H1 (cell line): ENCODE measurements around the gene ARHGAP26. TPM values are rescaled to one million over a fixed set of nuclear protein-coding genes. Genes with fewer than 3 reads are reported as not detected.

Source experiments
- CTCF ChIA-PET: fragments of 300-600 bp; sonication (Branson Sonifier 250); formaldehyde crosslinking; loops from one replicate; lab custom pipeline; 2021; ENCODE audit not compliant: partially characterized antibody; lab: Charles Lee
- POLR2A ChIA-PET: fragments of 300-600 bp; sonication (Branson Sonifier 250); formaldehyde crosslinking; loops from one replicate; lab custom pipeline; 2021; ENCODE audit warnings: inconsistent platforms; ENCODE audit not compliant: partially characterized antibody; lab: Charles Lee
- DNase-seq, 2 experiments: peaks; one replicate each; pipeline versions ENCODE4 v3.0.0 to v3.0.0-alpha.2; 2010 to 2022; ENCODE audit warnings: low spot score in 2 of 2, low read depth in 1 of 2, mixed read lengths in 1 of 2
- FAIRE-seq: peaks from 2 replicates; lab custom pipeline; 2011; peaks lifted over from hg19 to GRCh38; lab: Jason Lieb, UNC
- H2AFZ ChIP-seq: 2 replicates; pipeline ENCODE4 v1.8.1; 2012; ENCODE audit warnings: low read length, inconsistent platforms
- H2AK5ac ChIP-seq: 2 replicates; pipeline ENCODE4 v1.6.1; 2013; ENCODE audit warnings: low read depth, low read length
- H2BK120ac ChIP-seq: replicated peaks from 2 replicates; pipeline ENCODE3; 2013; ENCODE audit warnings: low read depth, low read length, inconsistent platforms
- H2BK12ac ChIP-seq: 2 replicates; pipeline ENCODE4 v1.6.1; 2013; ENCODE audit warnings: low read depth, low read length
- H2BK15ac ChIP-seq: 2 replicates; pipeline ENCODE4 v1.6.1; 2013; ENCODE audit warnings: low read length
- H2BK20ac ChIP-seq: 2 replicates; pipeline ENCODE4 v1.6.1; 2013; ENCODE audit warnings: low read length
- H2BK5ac ChIP-seq: 2 replicates; pipeline ENCODE4 v1.6.1; 2013; ENCODE audit warnings: low read depth, low read length
- H3K14ac ChIP-seq: 2 replicates; pipeline ENCODE4 v1.6.1; 2013; ENCODE audit warnings: inconsistent platforms; ENCODE audit not compliant: insufficient read length
- H3K18ac ChIP-seq: 2 replicates; pipeline ENCODE4 v1.6.1; 2013; ENCODE audit warnings: low read length; ENCODE audit errors: extremely low read depth
- H3K23ac ChIP-seq: 2 replicates; pipeline ENCODE4 v1.6.1; 2013; ENCODE audit warnings: inconsistent platforms; ENCODE audit not compliant: insufficient read length
- H3K23me2 ChIP-seq: 2 replicates; pipeline ENCODE4 v1.6.1; 2013; ENCODE audit warnings: low read depth, low read length
- H3K27ac ChIP-seq: 2 replicates; pipeline ENCODE4 v1.6.1; 2011; ENCODE audit warnings: low read depth, low read length, inconsistent platforms
- H3K27me3 ChIP-seq, 4 experiments: replicated peaks in 1 of 4; 1 replicate in 1 of 4; 2 replicates in 3 of 4; pipeline versions ENCODE4 v1.6.1 to v1.8.1; 2011 to 2013; ENCODE audit warnings: low read length in 3 of 4, mild to moderate bottlenecking in 3 of 4, inconsistent platforms in 2 of 4, mixed read lengths in 2 of 4, moderate library complexity in 1 of 4; ENCODE audit not compliant: control insufficient read depth in 3 of 4, insufficient read depth in 3 of 4; ENCODE audit errors: extremely low read depth in 1 of 4
- H3K36me3 ChIP-seq, 4 experiments: 2 replicates each; pipeline versions ENCODE4 v1.6.1 to v1.8.1; 2011 to 2013; ENCODE audit warnings: mild to moderate bottlenecking in 4 of 4, low read length in 3 of 4, moderate library complexity in 2 of 4, control low read depth in 1 of 4, inconsistent platforms in 1 of 4; ENCODE audit not compliant: insufficient read depth in 4 of 4, control insufficient read depth in 2 of 4
- H3K4ac ChIP-seq: replicated peaks from 2 replicates; pipeline ENCODE3; 2013; ENCODE audit warnings: low read length, low read depth, mixed read lengths, inconsistent platforms; ENCODE audit not compliant: insufficient read length
- H3K4me1 ChIP-seq, 4 experiments: replicated peaks in 1 of 4; 1 replicate in 1 of 4; 2 replicates in 3 of 4; pipeline versions ENCODE4 v1.6.1 to v1.8.1; 2011 to 2013; ENCODE audit warnings: low read length in 3 of 4, inconsistent platforms in 2 of 4, mixed read lengths in 1 of 4; ENCODE audit not compliant: insufficient read depth in 4 of 4, control insufficient read depth in 3 of 4
- H3K4me2 ChIP-seq, 2 experiments: 2 replicates each; pipeline versions ENCODE4 v1.6.1 to v1.8.1; 2011 to 2013; ENCODE audit warnings: low read depth in 2 of 2, low read length in 2 of 2, control low read depth in 1 of 2, inconsistent platforms in 1 of 2, mild to moderate bottlenecking in 1 of 2; ENCODE audit not compliant: insufficient read depth in 1 of 2
- H3K4me3 ChIP-seq, 4 experiments: fragments of 200-600, 300-600 bp in 1 of 4; sonication (generic), shearing (Covaris generic), sonication (Bioruptor Twin) in 1 of 4; 2 replicates each; pipeline versions ENCODE4 v1.5.1 to v1.8.1; 2011 to 2016; ENCODE audit warnings: low read length in 4 of 4, low read depth in 3 of 4, control low read depth in 2 of 4, inconsistent platforms in 2 of 4, mild to moderate bottlenecking in 2 of 4, mixed read lengths in 1 of 4, moderate library complexity in 1 of 4; ENCODE audit not compliant: insufficient read depth in 2 of 4; ENCODE audit errors: extremely low read depth in 1 of 4
- H3K56ac ChIP-seq: replicated peaks from 2 replicates; pipeline ENCODE3; 2013; ENCODE audit warnings: low read depth, mild to moderate bottlenecking, mixed read lengths, low read length, inconsistent platforms; ENCODE audit not compliant: insufficient read length
- H3K79me1 ChIP-seq: 2 replicates; pipeline ENCODE4 v1.6.1; 2013; ENCODE audit warnings: low read depth, low read length, control low read depth
- H3K79me2 ChIP-seq, 2 experiments: 2 replicates each; pipeline versions ENCODE4 v1.6.1 to v1.8.1; 2012 to 2013; ENCODE audit warnings: low read length in 2 of 2, mild to moderate bottlenecking in 2 of 2, inconsistent platforms in 1 of 2; ENCODE audit not compliant: insufficient read depth in 2 of 2, control insufficient read depth in 1 of 2
- H3K9ac ChIP-seq, 4 experiments: replicated peaks in 1 of 4; 1 replicate in 1 of 4; 2 replicates in 3 of 4; pipeline versions ENCODE4 v1.6.1 to v1.8.1; 2011 to 2013; ENCODE audit warnings: low read depth in 3 of 4, low read length in 3 of 4, control low read depth in 2 of 4, mild to moderate bottlenecking in 2 of 4, moderate library complexity in 2 of 4, inconsistent platforms in 1 of 4; ENCODE audit errors: extremely low read depth in 1 of 4
- H3K9me3 ChIP-seq, 2 experiments: 2 replicates each; pipeline versions ENCODE4 v1.6.1 to v1.8.1; 2012 to 2013; ENCODE audit warnings: mild to moderate bottlenecking in 2 of 2, moderate library complexity in 2 of 2, control low read depth in 1 of 2, inconsistent platforms in 1 of 2, low read depth in 1 of 2, low read length in 1 of 2, mixed read lengths in 1 of 2; ENCODE audit not compliant: insufficient read depth in 2 of 2
- H4K20me1 ChIP-seq, 2 experiments: replicated peaks in 1 of 2; 2 replicates each; pipeline versions ENCODE3 to v1.8.1; 2011 to 2013; ENCODE audit warnings: inconsistent platforms in 2 of 2, low read length in 2 of 2, mild to moderate bottlenecking in 1 of 2; ENCODE audit not compliant: insufficient read depth in 2 of 2, control insufficient read depth in 1 of 2
- H4K5ac ChIP-seq: 2 replicates; pipeline ENCODE4 v1.6.1; 2013; ENCODE audit warnings: low read length, low read depth, mixed read lengths, inconsistent platforms; ENCODE audit not compliant: insufficient read length
- H4K8ac ChIP-seq: 2 replicates; pipeline ENCODE4 v1.8.0; 2013; ENCODE audit warnings: mild to moderate bottlenecking, moderate library complexity, low read length, inconsistent platforms; ENCODE audit not compliant: insufficient read depth; ENCODE audit errors: extremely low read depth
- H4K91ac ChIP-seq: replicated peaks from 2 replicates; pipeline ENCODE3; 2013; ENCODE audit warnings: low read length, mixed read lengths, inconsistent platforms; ENCODE audit not compliant: insufficient read length
- CHD2 ChIP-seq: IDR thresholded peaks from 2 replicates; pipeline ENCODE4 v1.6.1; 2012; ENCODE audit warnings: low read length, improper control_type of control experiment
- EZH2 ChIP-seq: fragments of 200-600 bp; sonication (generic); IDR thresholded peaks from 2 replicates; pipeline ENCODE4 v1.7.1; 2012; ENCODE audit warnings: low read depth, mild to moderate bottlenecking, moderate library complexity, low read length, inconsistent platforms; ENCODE audit not compliant: severe bottlenecking
- GABPA ChIP-seq: IDR thresholded peaks from 2 replicates; pipeline ENCODE4 v1.6.1; 2011; ENCODE audit warnings: mild to moderate bottlenecking, low read length, moderate library complexity, borderline replicate concordance; ENCODE audit not compliant: insufficient read depth
- KDM5A ChIP-seq: fragments of 200-600 bp; IDR thresholded peaks from 2 replicates; pipeline ENCODE4 v1.7.1; 2012; ENCODE audit warnings: mild to moderate bottlenecking, low read length, inconsistent platforms, mixed read lengths
- MAFK ChIP-seq: IDR thresholded peaks from 2 replicates; pipeline ENCODE4 v1.6.1; 2012; ENCODE audit warnings: low read depth, mild to moderate bottlenecking, improper control_type of control experiment, low read length
- RBBP5 ChIP-seq: IDR thresholded peaks from 2 replicates; pipeline ENCODE4 v1.7.1; 2012; ENCODE audit warnings: low read depth, mild to moderate bottlenecking, inconsistent platforms, low read length, moderate library complexity, borderline replicate concordance
- YY1 ChIP-seq: IDR thresholded peaks from 2 replicates; pipeline ENCODE4 v1.6.1; 2011; ENCODE audit warnings: low read depth, mild to moderate bottlenecking, low read length
- WGBS, 2 experiments: shearing (Covaris generic) in 1 of 2; methylation state at CpG; one replicate each; pipeline versions ENCODE4 v1.1.6 to v1.1.7; 2013 to 2015; ENCODE audit warnings: low lambda C conversion rate in 2 of 2, mixed read lengths in 2 of 2, inconsistent platforms in 1 of 2, low coverage in 1 of 2, missing lambda C conversion rate in 1 of 2; ENCODE audit not compliant: insufficient replicate concordance in 2 of 2, insufficient coverage in 1 of 2, insufficient read length in 1 of 2; ENCODE audit errors: extremely low coverage in 1 of 2, missing lambda C conversion rate in 1 of 2; 5-methylcytosine and 5-hydroxymethylcytosine counted together
- polyA plus RNA-seq, 7 experiments: library from polyadenylated mRNA; depleted of rRNA in 3 of 7; stranded (reverse) in 5 of 7; unstranded in 2 of 7; fragments of >200 nt in 5 of 7; fragments of 200-250 nt in 2 of 7; gene quantifications; 1 replicate in 5 of 7; 2 replicates in 1 of 7; 4 replicates in 1 of 7; pipeline versions ENCODE4 v1.2.1 to v1.2.3, GENCODE V29; 2011 to 2013; ENCODE audit warnings: missing spikeins in 2 of 7, mixed read lengths in 2 of 7
- total RNA-seq: library from RNA; stranded (reverse); fragmentation: NEBNext Ultra II Directional; extraction: Animal tissue kit (Norgen Biotek cat#: 25700); gene quantifications from 2 replicates; pipeline ENCODE4 v1.2.1, GENCODE V29; 2021
- TF ChIP-seq, protein P1 (sequence below), 3 experiments: IDR thresholded peaks; 1 replicate in 2 of 3; 2 replicates in 1 of 3; pipeline versions ENCODE4 v1.5.1 to v1.6.1; 2011; ENCODE audit warnings: low read length in 3 of 3, mild to moderate bottlenecking in 3 of 3, inconsistent platforms in 2 of 3, low read depth in 1 of 3, moderate library complexity in 1 of 3; ENCODE audit not compliant: insufficient read depth in 1 of 3; ENCODE audit errors: control extremely low read depth in 1 of 3

ARHGAP26 gene
- total and polyA plus RNA-seq, 2 of the 8 experiments (the other 6 are each of a cell fraction or from before 2014, with no cell fraction given), result 7.1 to 24.8 TPM

- Histone ChIP-seq H2BK120ac (no peak overlapping the region), H3K23ac (no peak overlapping the region), H2BK5ac (no peak overlapping the region), H3K4me3 (no peak overlapping the region), H3K79me2 (no peaks in the 10 kb centered on the region; a peak in 1 of 4 replicates), H3K27ac (no peak overlapping the region; the same call in 1 of the 2 replicates), H4K20me1 (no peaks in the 10 kb centered on the region), H4K91ac (no peak overlapping the region), H3K14ac (no peak overlapping the region), H3K56ac (no peak overlapping the region), H3K79me1 (no peaks in the 10 kb centered on the region; the same call in 1 of the 2 replicates), H2BK15ac (no peak overlapping the region), H3K9me3 (no peaks in the 10 kb centered on the region), H3K23me2 (no peaks in the 10 kb centered on the region), H3K27me3 (no peaks in the 10 kb centered on the region), H3K36me3 (peaks cover 0 to 17% (median 7%) of the 10 kb centered on the region in 4 experiments; a peak in 4 of 8 replicates), H3K9ac (no peak overlapping the region), H3K18ac (no peak overlapping the region), H3K4me2 (no peak overlapping the region), H2BK20ac (no peak overlapping the region), H4K5ac (no peak overlapping the region), H3K4me1 (peaks cover 5 to 14% (median 11%) of the 10 kb centered on the region in 4 experiments; a peak in 6 of 7 replicates), H2BK12ac (no peak overlapping the region), H2AFZ (no peak overlapping the region), H4K8ac (no peak overlapping the region), H2AK5ac (no peak overlapping the region), H3K4ac (no peak overlapping the region)
- no peak for FAIRE-seq
- POLR2A ChIA-PET, result no interaction called here
- DNase-seq, result no peak
- 85% methylated on average over 5 of the region's 5 CpGs; no CpG with 5 or more reads in 1 of the 2 experiments for WGBS, 2 experiments
- CTCF ChIA-PET, result interaction anchor here (1.0 to 8.5 kb wide), 2 partner anchors 13 to 17 kb away, joined by 3 to 76 read pairs; no protein-coding TSS in a partner anchor
- TF ChIP-seq GABPA (no peak), CHD2 (no peak), RBBP5 (no peak), EZH2 (no peak), YY1 (no peak), MAFK (no peak), KDM5A (no peak)
- TF ChIP-seq, protein P1, sequence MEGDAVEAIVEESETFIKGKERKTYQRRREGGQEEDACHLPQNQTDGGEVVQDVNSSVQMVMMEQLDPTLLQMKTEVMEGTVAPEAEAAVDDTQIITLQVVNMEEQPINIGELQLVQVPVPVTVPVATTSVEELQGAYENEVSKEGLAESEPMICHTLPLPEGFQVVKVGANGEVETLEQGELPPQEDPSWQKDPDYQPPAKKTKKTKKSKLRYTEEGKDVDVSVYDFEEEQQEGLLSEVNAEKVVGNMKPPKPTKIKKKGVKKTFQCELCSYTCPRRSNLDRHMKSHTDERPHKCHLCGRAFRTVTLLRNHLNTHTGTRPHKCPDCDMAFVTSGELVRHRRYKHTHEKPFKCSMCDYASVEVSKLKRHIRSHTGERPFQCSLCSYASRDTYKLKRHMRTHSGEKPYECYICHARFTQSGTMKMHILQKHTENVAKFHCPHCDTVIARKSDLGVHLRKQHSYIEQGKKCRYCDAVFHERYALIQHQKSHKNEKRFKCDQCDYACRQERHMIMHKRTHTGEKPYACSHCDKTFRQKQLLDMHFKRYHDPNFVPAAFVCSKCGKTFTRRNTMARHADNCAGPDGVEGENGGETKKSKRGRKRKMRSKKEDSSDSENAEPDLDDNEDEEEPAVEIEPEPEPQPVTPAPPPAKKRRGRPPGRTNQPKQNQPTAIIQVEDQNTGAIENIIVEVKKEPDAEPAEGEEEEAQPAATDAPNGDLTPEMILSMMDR (IDR thresholded peaks at IDR 0.05; ENCODE audit: control extremely low read depth in 1 of 3, insufficient read depth in 1 of 3, low read depth in 1 of 3, low read length in 3 of 3), result no peak
These were observed 130.8 kb downstream of the ARHGAP26 start for GRCh38 chr5:142900927-142901326.
